Measurements from ENCODE around the gene LETM1.

Gene LETM1

GRCh38 chr4:1872870-1873269 is 16.9 kb upstream of the LETM1 start:
- no peak for DNase-seq (ENCODE audit: low spot score)

GRCh38 chr4:1871471-1872021 is 15.6 kb upstream of the LETM1 start:
- DNase-seq (ENCODE audit: low spot score) = no peak

GRCh38 chr4:1870578-1871443 is 14.9 kb upstream of the LETM1 start, which contains the start of gene NSD2:
Gene NSD2, plus strand, starts transcription at chr4:1871393. Its CDS starts 29,262 bp downstream, at chr4:1900655.
- DNase-seq (ENCODE audit: low spot score) = peak; percentile 88

- DNase-seq (ENCODE audit: low spot score) = no peak
Observed at GRCh38 chr4:1870328-1870577, 14.3 kb upstream of the LETM1 start.

- no peak for DNase-seq (ENCODE audit: low spot score)
Observed at GRCh38 chr4:1869530-1870327, 13.8 kb upstream of the LETM1 start.

- DNase-seq (ENCODE audit: low spot score) = no peak
Observed at GRCh38 chr4:1868912-1869311, 13.0 kb upstream of the LETM1 start.

- no peak for DNase-seq (ENCODE audit: low spot score)
Observed at GRCh38 chr4:1868293-1868692, 12.3 kb upstream of the LETM1 start.

GRCh38 chr4:1866189-1866661 is 10.3 kb upstream of the LETM1 start:
- no peak for DNase-seq (ENCODE audit: low spot score)

- no peak for DNase-seq (ENCODE audit: low spot score)
Observed at GRCh38 chr4:1864076-1865008, 8.4 kb upstream of the LETM1 start.

- no peak for DNase-seq (ENCODE audit: low spot score)
Observed at GRCh38 chr4:1863297-1864033, 7.5 kb upstream of the LETM1 start.

GRCh38 chr4:1862961-1863296 is 7.0 kb upstream of the LETM1 start:
- DNase-seq (ENCODE audit: low spot score) = no peak

GRCh38 chr4:1862055-1862911 is 6.3 kb upstream of the LETM1 start:
- DNase-seq (ENCODE audit: low spot score) = no peak

GRCh38 chr4:1859389-1859753 is 3.4 kb upstream of the LETM1 start:
- no peak for DNase-seq (ENCODE audit: low spot score)

- DNase-seq (ENCODE audit: low spot score) = no peak
Observed at GRCh38 chr4:1857931-1858330, 2.0 kb upstream of the LETM1 start.

GRCh38 chr4:1856943-1857699 is 1.2 kb upstream of the LETM1 start:
- DNase-seq (ENCODE audit: low spot score) = no peak

GRCh38 chr4:1855333-1856070 is 454 bp downstream of the LETM1 start:
- no peak for DNase-seq (ENCODE audit: low spot score)

GRCh38 chr4:1854752-1855151 is 1.2 kb downstream of the LETM1 start:
- no peak for DNase-seq (ENCODE audit: low spot score)

- no peak for DNase-seq (ENCODE audit: low spot score)
Observed at GRCh38 chr4:1852904-1853623, 2.9 kb downstream of the LETM1 start.

Measured in hematopoietic multipotent progenitor cell treated with erythropoietin and hydrocortisone succinate and interleukin-3 and kit ligand, for 17 days (in vitro differentiated cells).